Suprapubic skin (tissue), 4 donors: ENCODE data around the gene ARHGAP42. TPM values are rescaled to one million over a fixed set of nuclear protein-coding genes. Genes with fewer than 3 reads are reported as not detected.

Experiments used
- DNase-seq, 2 donors: peaks; one replicate each; pipeline ENCODE4 v3.0.0-alpha.2; 2019; ENCODE audit warnings: low spot score in 2 of 2
- H3K27ac ChIP-seq: fragments of 200-600 bp; sonication (generic); one replicate; pipeline ENCODE4 v1.5.1; 2019
- H3K27me3 ChIP-seq: fragments of 200-600 bp; sonication (generic); one replicate; pipeline ENCODE4 v1.5.1; 2019
- H3K36me3 ChIP-seq: fragments of 200-600 bp; sonication (generic); one replicate; pipeline ENCODE4 v1.5.1; 2019
- H3K4me1 ChIP-seq: fragments of 200-600 bp; sonication (generic); one replicate; pipeline ENCODE4 v1.5.1; 2019
- H3K4me3 ChIP-seq: fragments of 200-600 bp; sonication (generic); one replicate; pipeline ENCODE4 v1.5.1; 2019; ENCODE audit warnings: mild to moderate bottlenecking
- H3K9me3 ChIP-seq: fragments of 200-600 bp; sonication (generic); one replicate; pipeline ENCODE4 v1.5.1; 2019
- CTCF ChIP-seq, 2 donors: fragments of 200-600 bp in 1 of 2; fragments of 450-650 bp in 1 of 2; sonication (generic) in 1 of 2; IDR thresholded peaks; one replicate each; pipeline ENCODE4 v1.5.1; 2016 to 2019; ENCODE audit warnings: antibody characterized with exemption in 2 of 2, mild to moderate bottlenecking in 1 of 2, moderate library complexity in 1 of 2
- EP300 ChIP-seq: sonication (generic); formaldehyde crosslinking; IDR thresholded peaks from one replicate; pipeline ENCODE4 v1.6.1; 2017; ENCODE audit warnings: antibody characterized with exemption
- POLR2A ChIP-seq, 2 donors: fragments of 450-650 bp; IDR thresholded peaks; one replicate each; pipeline ENCODE4 v1.6.1; 2017; ENCODE audit warnings: antibody characterized with exemption in 2 of 2, mild to moderate bottlenecking in 2 of 2, moderate library complexity in 2 of 2
- POLR2AphosphoS5 ChIP-seq, 3 donors: sonication (generic); formaldehyde crosslinking; IDR thresholded peaks; one replicate each; pipeline ENCODE4 v1.6.1; 2017; ENCODE audit warnings: antibody characterized with exemption in 3 of 3
- whole genome bisulfite sequencing: methylation state at CpG from one replicate; pipeline ENCODE4 v1.1.5; 2018; 5-methylcytosine and 5-hydroxymethylcytosine counted together
- total RNA-seq, 4 donors: library from RNA; depleted of rRNA; stranded (reverse); fragments of >200 nt; gene quantifications; one replicate each; pipeline ENCODE4 v1.1.0, GENCODE V29; 2016

Gene ARHGAP42
- total RNA-seq, 4 donors from 2014 or later = 12.4 to 18.4 (median 14.4) TPM

DNA sequence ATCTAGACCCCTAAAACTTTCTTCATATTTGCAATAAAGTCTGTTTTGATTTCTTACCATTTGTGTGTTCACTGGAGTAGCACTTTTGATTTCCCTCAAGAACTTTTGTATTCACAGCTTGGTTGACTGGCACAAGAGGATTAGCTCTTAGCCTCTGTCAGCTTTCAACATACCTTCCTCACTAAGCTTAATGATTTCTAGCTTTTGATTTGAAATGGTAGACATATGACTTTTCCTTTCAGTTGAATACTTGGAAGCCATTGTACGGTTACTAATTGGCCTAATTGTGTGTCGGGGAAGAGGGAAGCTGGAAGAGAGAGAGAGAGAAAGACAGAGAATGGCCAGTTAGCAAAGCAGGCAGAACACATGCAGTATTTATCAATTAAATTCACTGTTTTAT, 180.5 kb downstream of the ARHGAP42 start:
- TF ChIP-seq EP300 (no peak), POLR2AphosphoS5 (IDR thresholded peaks at IDR 0.05) (no peak), POLR2A (IDR thresholded peaks at IDR 0.05) (no peak), CTCF (IDR thresholded peaks at IDR 0.05) (no peak)
- DNase-seq = no peak
- no peak overlapping the region for H3K27ac ChIP-seq
- no peaks in the 10 kb centered on the region for H3K27me3 ChIP-seq
- no peaks in the 10 kb centered on the region for H3K9me3 ChIP-seq
- peaks cover 6% of the 10 kb centered on the region for H3K4me1 ChIP-seq
- WGBS = 83% methylated on average over 2 of the region's 2 CpGs
- H3K36me3 ChIP-seq = no peaks in the 10 kb centered on the region
- no peak overlapping the region for H3K4me3 ChIP-seq

DNA sequence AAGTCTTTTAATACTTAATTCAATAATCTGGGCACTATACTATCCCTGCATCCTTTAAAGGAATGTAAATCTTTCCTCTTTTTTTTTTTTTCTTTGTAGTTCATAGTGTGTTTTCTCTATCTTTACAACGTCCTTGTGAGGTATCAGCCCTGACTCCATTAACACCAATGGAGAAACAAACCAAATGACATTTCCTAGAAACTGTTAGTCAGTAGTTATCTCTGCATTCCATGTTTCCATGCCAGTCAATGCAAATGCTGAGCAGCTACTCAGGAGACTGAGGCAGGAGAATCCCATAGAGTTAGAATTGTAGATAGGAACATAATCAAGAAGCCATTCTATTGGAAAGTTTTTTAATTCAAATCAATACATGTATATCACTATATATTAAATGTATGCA, 182.2 kb downstream of the ARHGAP42 start:
- no peak for DNase-seq
- no peaks in the 10 kb centered on the region for H3K4me1 ChIP-seq
- no peak overlapping the region for H3K27ac ChIP-seq
- H3K4me3 ChIP-seq = no peak overlapping the region
- H3K27me3 ChIP-seq = no peaks in the 10 kb centered on the region
- WGBS = 68% methylated on average over 1 of the region's 1 CpG
- H3K9me3 ChIP-seq = no peaks in the 10 kb centered on the region
- no peaks in the 10 kb centered on the region for H3K36me3 ChIP-seq
- TF ChIP-seq POLR2AphosphoS5 (IDR thresholded peaks at IDR 0.05) (no peak), EP300 (no peak), CTCF (IDR thresholded peaks at IDR 0.05) (no peak), POLR2A (IDR thresholded peaks at IDR 0.05) (no peak)

DNA sequence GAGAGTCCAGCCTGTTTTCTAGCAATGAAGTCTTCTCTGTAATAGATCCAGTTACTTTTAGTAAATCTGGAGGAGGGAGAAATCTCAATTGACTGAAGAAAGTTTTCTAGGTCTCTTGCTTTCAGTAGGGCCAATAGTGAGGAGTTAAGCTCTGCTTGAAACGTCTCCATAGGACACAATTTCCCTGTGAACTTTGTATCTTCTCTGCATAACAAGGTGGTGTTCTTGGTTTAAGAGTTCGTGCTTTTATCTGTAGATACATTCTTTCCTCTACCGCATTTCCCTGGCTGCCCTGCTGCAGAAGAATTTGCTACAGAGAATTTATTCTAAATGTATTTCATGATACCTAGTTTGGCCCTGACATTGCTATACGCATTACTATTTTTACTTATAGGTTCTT, 183.1 kb downstream of the ARHGAP42 start:
- TF ChIP-seq POLR2A (IDR thresholded peaks at IDR 0.05) (no peak), CTCF (IDR thresholded peaks at IDR 0.05) (no peak), EP300 (no peak), POLR2AphosphoS5 (IDR thresholded peaks at IDR 0.05) (no peak)
- H3K36me3 ChIP-seq = no peaks in the 10 kb centered on the region
- no peaks in the 10 kb centered on the region for H3K4me1 ChIP-seq
- 91% methylated on average over 4 of the region's 4 CpGs for WGBS
- no peak overlapping the region for H3K4me3 ChIP-seq
- no peak overlapping the region for H3K27ac ChIP-seq
- no peak for DNase-seq
- no peaks in the 10 kb centered on the region for H3K9me3 ChIP-seq
- no peaks in the 10 kb centered on the region for H3K27me3 ChIP-seq

DNA sequence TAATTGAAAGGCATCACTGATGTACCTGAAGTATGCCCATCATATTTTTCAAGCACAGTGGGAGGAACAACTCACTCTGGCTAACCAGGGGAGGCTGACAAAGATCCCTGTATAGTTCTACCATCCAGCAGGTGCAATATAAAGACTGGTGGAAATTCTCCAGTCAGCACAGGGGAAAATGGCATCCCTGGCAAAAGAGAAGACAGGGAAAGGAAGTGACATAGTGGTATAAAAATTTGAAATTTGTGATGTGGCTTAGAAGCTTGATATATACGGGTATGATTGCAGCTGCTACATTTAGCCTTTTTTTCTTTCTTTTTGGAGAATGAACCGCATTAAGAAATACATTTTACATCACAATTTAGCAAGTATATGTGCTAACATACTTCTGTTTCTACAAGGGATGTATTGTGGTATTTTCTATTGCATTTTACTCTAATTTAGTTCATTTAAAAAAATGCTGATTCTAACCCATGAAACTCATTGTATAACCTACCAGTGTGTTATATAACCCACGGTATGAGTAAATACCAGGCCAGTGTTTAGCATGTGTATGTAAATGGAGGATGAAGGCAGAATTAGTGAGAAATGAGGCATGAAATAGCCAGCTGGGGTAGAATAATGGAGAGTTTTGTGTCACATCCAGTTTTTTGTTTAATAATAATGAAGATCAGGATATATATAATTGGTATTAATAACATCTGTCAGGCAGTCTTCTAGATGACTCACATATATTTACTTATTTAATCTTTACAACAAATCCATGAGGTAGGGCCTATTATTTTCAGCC, 186.1 kb downstream of the ARHGAP42 start:
- Histone ChIP-seq H3K4me1 (no peaks in the 10 kb centered on the region), H3K27ac (no peak overlapping the region), H3K36me3 (no peaks in the 10 kb centered on the region), H3K27me3 (no peaks in the 10 kb centered on the region), H3K4me3 (no peak overlapping the region), H3K9me3 (no peaks in the 10 kb centered on the region)
- no peak for TF ChIP-seq CTCF (IDR thresholded peaks at IDR 0.05)
- TF ChIP-seq EP300 = no peak
- no peak for TF ChIP-seq POLR2AphosphoS5 (IDR thresholded peaks at IDR 0.05)
- WGBS = 89% methylated on average over 3 of the region's 3 CpGs
- no peak for DNase-seq

- Histone ChIP-seq H3K36me3 (no peaks in the 10 kb centered on the region), H3K27ac (no peak overlapping the region), H3K4me1 (no peaks in the 10 kb centered on the region), H3K27me3 (no peaks in the 10 kb centered on the region), H3K9me3 (no peaks in the 10 kb centered on the region), H3K4me3 (no peak overlapping the region)
- 94% methylated on average over 4 of the region's 4 CpGs for WGBS
- DNase-seq = no peak
- no peak for TF ChIP-seq POLR2AphosphoS5 (IDR thresholded peaks at IDR 0.05)
- TF ChIP-seq CTCF (IDR thresholded peaks at IDR 0.05) = no peak
- TF ChIP-seq POLR2A (IDR thresholded peaks at IDR 0.05) = no peak
- TF ChIP-seq EP300 = no peak
Observed at GRCh38 chr11:100874203-100874602, 187.1 kb downstream of the ARHGAP42 start.
